HEK293T (cell line): Measurements from ENCODE around the gene MDH1B.
"Not testable (repeated sequence)": the region's sequence is repeated elsewhere in the genome, so short reads cannot be mapped to it uniquely, and the experiment has no call there.

Source experiments
- CTCF ChIA-PET: fragments of 350-600 bp; formaldehyde crosslinking; extraction: SDS; loops from one replicate; lab custom pipeline; 2021; ENCODE audit warnings: antibody characterized with exemption, inconsistent platforms; lab: Yijun Ruan, JAX
- POLR2A ChIA-PET: fragments of 350-600 bp; formaldehyde crosslinking; extraction: SDS; loops from one replicate; lab custom pipeline; 2020; ENCODE audit warnings: antibody characterized with exemption, inconsistent platforms; lab: Yijun Ruan, JAX
- DNase-seq: peaks from one replicate; pipeline ENCODE4 v3.0.0; 2012; ENCODE audit warnings: mixed read lengths; ENCODE audit errors: extremely low spot score
- ARNT ChIP-seq: fragments of 450-650 bp; IDR thresholded peaks from 2 replicates; pipeline ENCODE4 v1.6.1; 2017; ENCODE audit warnings: mild to moderate bottlenecking
- BHLHE40 ChIP-seq: fragments of 450-650 bp; IDR thresholded peaks from 2 replicates; pipeline ENCODE4 v1.6.1; 2016; ENCODE audit warnings: mild to moderate bottlenecking, moderate library complexity, borderline replicate concordance
- CTBP1 ChIP-seq: fragments of 450-650 bp; IDR thresholded peaks from 2 replicates; pipeline ENCODE4 v1.6.1; 2016; ENCODE audit warnings: borderline replicate concordance
- ELF4 ChIP-seq: fragments of 450-650 bp; IDR thresholded peaks from 2 replicates; pipeline ENCODE4 v1.6.1; 2017; ENCODE audit warnings: antibody characterized with exemption
- FOXA1 ChIP-seq: fragments of 450-650 bp; IDR thresholded peaks from 2 replicates; pipeline ENCODE4 v1.6.1; 2016; ENCODE audit warnings: mild to moderate bottlenecking
- FOXK2 ChIP-seq: fragments of 450-650 bp; IDR thresholded peaks from 2 replicates; pipeline ENCODE4 v1.6.1; 2016; ENCODE audit warnings: mild to moderate bottlenecking
- FOXM1 ChIP-seq: fragments of 450-650 bp; IDR thresholded peaks from 2 replicates; pipeline ENCODE4 v1.6.1; 2017; ENCODE audit warnings: mild to moderate bottlenecking, borderline replicate concordance
- HDGF ChIP-seq: fragments of 450-650 bp; IDR thresholded peaks from 2 replicates; pipeline ENCODE4 v1.6.1; 2017; ENCODE audit warnings: antibody characterized with exemption, borderline replicate concordance
- L3MBTL2 ChIP-seq: fragments of 450-650 bp; conservative IDR thresholded peaks from 2 replicates; pipeline ENCODE4 v1.6.1; 2016; ENCODE audit warnings: mild to moderate bottlenecking
- LEF1 ChIP-seq: fragments of 450-650 bp; IDR thresholded peaks from 2 replicates; pipeline ENCODE4 v1.6.1; 2017; ENCODE audit warnings: mild to moderate bottlenecking, borderline replicate concordance
- NFRKB ChIP-seq: fragments of 450-650 bp; IDR thresholded peaks from 2 replicates; pipeline ENCODE4 v1.6.1; 2016; ENCODE audit warnings: mild to moderate bottlenecking, moderate library complexity
- SP1 ChIP-seq: fragments of 450-650 bp; IDR thresholded peaks from 2 replicates; pipeline ENCODE4 v1.6.1; 2017
- SUZ12 ChIP-seq: fragments of 450-650 bp; IDR thresholded peaks from 2 replicates; pipeline ENCODE4 v1.6.1; 2016; ENCODE audit warnings: mild to moderate bottlenecking
- TARDBP ChIP-seq: fragments of 450-650 bp; IDR thresholded peaks from 2 replicates; pipeline ENCODE4 v1.6.1; 2016
- ZNF384 ChIP-seq: fragments of 450-650 bp; IDR thresholded peaks from 2 replicates; pipeline ENCODE4 v1.6.1; 2016
- TF ChIP-seq, protein P1 (sequence below): fragments of 450-650 bp; IDR thresholded peaks from 2 replicates; pipeline ENCODE4 v1.6.1; 2016

MDH1B gene

DNA sequence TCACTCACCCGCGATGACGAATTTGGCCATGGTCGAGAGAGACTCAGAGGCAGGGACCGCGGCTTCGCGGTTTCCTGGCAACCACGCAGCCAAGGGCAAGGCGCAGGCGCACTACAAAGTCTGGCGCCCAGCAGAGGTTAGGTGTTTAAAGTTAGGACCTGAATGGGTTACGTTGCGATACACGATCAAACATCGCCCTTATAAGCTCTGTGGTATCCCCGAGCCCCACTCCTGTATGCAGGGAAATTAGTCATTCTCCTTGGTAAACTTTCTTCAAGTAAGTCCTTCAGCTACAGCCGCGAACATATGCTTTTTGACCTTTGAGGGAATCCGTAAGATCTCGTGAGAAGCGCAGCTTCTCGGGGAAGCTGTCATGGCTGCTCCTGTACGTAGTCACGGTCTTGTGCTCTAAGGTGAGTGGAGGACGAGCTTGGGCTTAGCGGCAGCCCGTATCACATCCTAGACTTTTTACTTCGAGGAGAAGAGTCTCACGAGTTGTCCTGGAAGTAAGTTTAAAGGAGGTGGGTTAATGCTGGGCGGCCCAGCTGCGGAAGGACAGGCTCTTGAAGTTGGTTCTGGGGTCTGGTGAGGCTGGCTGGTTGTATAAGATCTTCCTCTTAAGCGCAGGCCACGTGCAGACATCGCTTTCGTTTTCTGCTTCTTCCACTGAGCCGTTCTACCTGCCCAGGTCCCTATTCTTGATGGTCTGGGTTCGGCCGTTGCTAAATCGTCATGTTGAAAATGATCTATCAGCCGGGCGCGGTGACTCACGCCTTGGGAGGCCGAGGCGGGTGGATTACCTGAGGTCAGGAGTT, at the start of gene MDH1B, which contains the start of gene FASTKD2:
Gene MDH1B (minus strand): TSS at position 87 of the 815 bp plus-strand sequence. CDS start 57 bp downstream, at position 30.
Gene FASTKD2 (plus strand): TSS at position 365 of the 815 bp plus-strand sequence. CDS start 1,088 bp downstream, outside the sequence.
- DNase-seq, result peak; percentile 87
- ChIA-PET CTCF (interaction anchor here (0.5 kb wide), 1 partner anchor 1204 kb away, joined by 3 read pairs; no protein-coding TSS in a partner anchor), POLR2A (interaction anchor here (0.9 to 1.3 kb wide), 4 partner anchors 8 to 20 kb away, joined by 3 to 4 read pairs (median 3); no protein-coding TSS in a partner anchor)
- TF ChIP-seq TARDBP (no peak), FOXA1 (no peak), L3MBTL2 (peak; percentile 98), ZNF384 (no peak), NFRKB (peak; percentile 79; the same call in 1 of the 2 replicates), ELF4 (peak; percentile 38; the same call in 1 of the 2 replicates)
- TF ChIP-seq, protein P1, sequence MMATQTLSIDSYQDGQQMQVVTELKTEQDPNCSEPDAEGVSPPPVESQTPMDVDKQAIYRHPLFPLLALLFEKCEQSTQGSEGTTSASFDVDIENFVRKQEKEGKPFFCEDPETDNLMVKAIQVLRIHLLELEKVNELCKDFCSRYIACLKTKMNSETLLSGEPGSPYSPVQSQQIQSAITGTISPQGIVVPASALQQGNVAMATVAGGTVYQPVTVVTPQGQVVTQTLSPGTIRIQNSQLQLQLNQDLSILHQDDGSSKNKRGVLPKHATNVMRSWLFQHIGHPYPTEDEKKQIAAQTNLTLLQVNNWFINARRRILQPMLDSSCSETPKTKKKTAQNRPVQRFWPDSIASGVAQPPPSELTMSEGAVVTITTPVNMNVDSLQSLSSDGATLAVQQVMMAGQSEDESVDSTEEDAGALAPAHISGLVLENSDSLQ, result no peak

DNA sequence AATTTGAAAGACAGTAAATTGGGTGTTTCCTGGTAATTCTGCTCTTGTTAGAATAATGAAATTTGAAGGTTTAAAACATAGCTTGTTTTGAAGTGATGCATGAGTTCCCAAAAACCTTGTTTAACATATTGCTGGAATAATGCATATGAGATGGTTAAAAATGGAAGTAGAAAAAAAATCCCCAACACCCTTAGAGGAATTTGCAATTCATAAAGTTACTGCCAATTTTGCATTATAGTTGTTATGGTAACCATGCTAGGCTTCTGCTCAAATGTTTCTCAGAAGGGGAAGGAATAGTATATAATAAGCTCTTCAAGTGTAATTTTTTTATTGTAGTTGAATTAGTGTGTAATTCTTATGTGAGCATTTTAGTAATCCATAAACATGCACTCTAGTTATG, 49.4 kb upstream of the MDH1B start:
- CTCF ChIA-PET, result no interaction called here
- no peak for DNase-seq
- TF ChIP-seq, protein P1, result no peak
- TF ChIP-seq FOXA1 (no peak), ELF4 (no peak), SP1 (no peak), FOXK2 (no peak), L3MBTL2 (no peak), NFRKB (no peak), FOXM1 (no peak), TARDBP (no peak), CTBP1 (no peak), SUZ12 (no peak), HDGF (no peak), BHLHE40 (no peak), ARNT (no peak), ZNF384 (no peak), LEF1 (no peak)
- POLR2A ChIA-PET, result no interaction called here

DNA sequence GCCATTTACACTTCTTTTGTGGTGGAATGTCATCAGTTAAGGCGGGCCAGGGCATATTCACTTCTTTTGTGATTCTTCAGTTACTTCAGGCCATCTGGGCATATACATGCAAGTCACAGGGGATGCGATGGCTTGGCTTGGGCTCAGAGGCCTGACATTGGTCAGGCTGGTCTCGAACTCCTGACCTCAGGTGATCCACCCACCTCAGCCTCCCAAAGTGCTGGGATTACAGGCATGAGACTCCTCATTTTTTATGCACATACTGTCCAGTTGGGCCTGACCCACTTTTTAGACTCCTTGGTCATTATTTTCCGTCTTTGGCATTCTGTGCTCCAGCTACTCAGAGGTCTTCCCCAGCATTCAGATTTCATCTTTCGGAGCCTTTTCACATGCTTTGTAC, 47.3 kb upstream of the MDH1B start:
- DNase-seq, CTCF ChIA-PET, POLR2A ChIA-PET: not testable (repeated sequence)

DNA sequence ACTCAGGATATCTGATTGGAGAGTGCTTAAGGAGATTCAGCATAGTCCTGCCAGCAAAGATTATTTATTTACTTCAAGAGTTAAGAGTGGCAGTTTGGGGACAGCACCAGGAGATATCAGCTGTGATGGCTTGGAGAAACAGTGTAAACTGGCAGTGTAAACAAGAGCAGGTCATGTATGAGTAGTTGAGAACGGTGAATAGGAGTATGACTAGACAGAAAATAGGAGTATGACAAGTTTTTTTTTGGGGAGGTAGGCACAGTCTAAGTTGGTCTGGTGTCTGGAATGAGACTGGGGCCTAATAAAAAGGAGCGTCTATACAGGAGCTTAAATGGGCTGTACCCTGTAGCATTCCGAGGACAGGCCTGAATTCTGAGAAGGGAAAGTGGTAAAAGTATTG, 42.5 kb upstream of the MDH1B start:
- CTCF ChIA-PET, POLR2A ChIA-PET: not testable (repeated sequence)

DNA sequence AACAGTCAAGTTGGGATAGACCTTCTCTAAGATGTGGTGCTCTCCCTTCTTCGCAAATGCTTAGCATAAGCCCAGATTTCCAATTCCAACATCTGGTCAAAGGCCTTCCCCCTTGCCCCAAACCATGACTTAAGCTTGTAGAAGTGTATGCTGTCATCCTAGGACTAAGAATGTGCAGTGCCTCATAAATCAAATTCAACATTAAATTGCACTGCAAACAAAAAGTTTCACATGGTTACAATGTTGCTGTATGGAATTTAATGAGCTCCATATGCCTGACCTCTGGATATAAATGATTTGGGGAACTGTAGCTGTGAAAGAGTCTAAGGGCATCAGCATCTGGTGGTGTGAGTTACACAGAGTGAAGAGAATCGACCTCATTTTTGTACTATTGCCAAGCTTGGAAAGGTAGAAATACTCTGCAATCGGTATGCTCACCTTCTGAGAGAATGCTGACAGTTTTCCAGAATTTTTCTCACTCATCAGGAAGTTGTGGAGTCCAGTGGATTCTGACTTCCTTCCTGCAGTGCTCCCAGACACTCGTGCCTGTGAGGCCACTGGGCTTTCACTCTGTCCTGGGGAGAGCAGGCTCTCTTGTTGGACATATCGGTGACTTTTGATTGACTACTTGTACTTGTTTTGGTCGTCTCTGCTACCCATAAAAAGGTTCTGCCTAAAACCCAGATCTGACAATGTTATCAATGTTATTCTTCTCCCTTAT, 40.9 kb upstream of the MDH1B start:
- CTCF ChIA-PET, result interaction anchor here (0.6 kb wide), 1 partner anchor 820 kb away, joined by 3 read pairs; no protein-coding TSS in a partner anchor
- POLR2A ChIA-PET, result no interaction called here
- DNase-seq, result no peak
- TF ChIP-seq SP1, result no peak
- TF ChIP-seq, protein P1, result peak; percentile 26; the same call in 1 of the 2 replicates

More for the DNA sequence above, 42.5 kb upstream of the MDH1B start:
- DNase-seq, result not testable (repeated sequence)

DNA sequence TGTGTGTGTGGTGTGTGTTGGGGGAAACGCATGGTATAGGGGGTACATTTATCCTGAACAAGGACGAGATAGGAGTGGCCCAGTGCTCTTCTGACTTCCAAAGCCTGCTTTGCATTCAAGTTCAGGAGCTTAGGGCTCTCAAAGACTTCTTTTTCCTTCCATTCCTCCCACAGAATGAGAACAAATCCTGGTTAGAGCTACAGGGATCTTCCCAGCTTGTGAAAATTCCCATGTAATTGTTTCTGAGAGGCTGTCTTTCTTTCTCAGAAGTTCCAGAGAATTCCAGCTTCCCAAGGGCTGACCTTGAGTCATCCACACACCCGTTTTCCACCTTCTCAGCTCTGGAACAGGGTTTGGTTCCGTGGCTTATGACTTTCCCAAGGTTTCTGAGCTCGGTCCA, 39.2 kb upstream of the MDH1B start:
- no peak for DNase-seq
- POLR2A ChIA-PET, result no interaction called here
- CTCF ChIA-PET, result no interaction called here
- no peak for TF ChIP-seq SP1
- no peak for TF ChIP-seq NFRKB
- no peak for TF ChIP-seq ARNT
- TF ChIP-seq ELF4, result no peak
- TF ChIP-seq, protein P1, result no peak
- no peak for TF ChIP-seq FOXA1
- no peak for TF ChIP-seq FOXM1
- no peak for TF ChIP-seq LEF1
- TF ChIP-seq CTBP1, result no peak
- TF ChIP-seq ZNF384, result no peak
